Kidney (tissue), 14 donors: Measurements from ENCODE around the gene RNASE3. TPM values are rescaled to one million over a fixed set of nuclear protein-coding genes. Genes with fewer than 3 reads are reported as not detected.
A peak's percentile ranks its signal among the peaks of the same experiment; 100 is the strongest.
"Not testable (repeated sequence)": the region's sequence is repeated elsewhere in the genome, so short reads cannot be mapped to it uniquely, and the experiment has no call there.

ENCODE experiments used
- DNase-seq, 5 donors: peaks; one replicate each; pipeline ENCODE4 v3.0.0-alpha.2; 2013 to 2020
- FAIRE-seq: peaks from 2 replicates; lab custom pipeline; 2012; peaks lifted over from hg19 to GRCh38; lab: Jason Lieb, UNC
- H3K27ac ChIP-seq, 2 donors: one replicate each; pipeline ENCODE4 v1.7.0; 2013; ENCODE audit warnings: low read depth in 2 of 2, low read length in 2 of 2, inconsistent platforms in 1 of 2
- H3K27me3 ChIP-seq: one replicate; pipeline ENCODE4 v1.7.1; 2013; ENCODE audit warnings: low read length, inconsistent platforms; ENCODE audit not compliant: control insufficient read depth, insufficient read depth
- H3K36me3 ChIP-seq, 3 donors: one replicate each; pipeline versions ENCODE4 v1.7.0 to v1.7.1; 2013; ENCODE audit warnings: low read length in 3 of 3, control low read depth in 1 of 3, inconsistent platforms in 1 of 3; ENCODE audit not compliant: insufficient read depth in 3 of 3, control insufficient read depth in 2 of 3
- H3K4me1 ChIP-seq, 3 donors: one replicate each; pipeline versions ENCODE4 v1.7.0 to v1.7.1; 2013; ENCODE audit warnings: low read length in 3 of 3, inconsistent platforms in 1 of 3, low read depth in 1 of 3; ENCODE audit not compliant: control insufficient read depth in 2 of 3, insufficient read depth in 2 of 3
- H3K4me3 ChIP-seq, 3 donors: one replicate each; pipeline versions ENCODE4 v1.7.0 to v1.8.1; 2013; ENCODE audit warnings: low read length in 3 of 3, control low read depth in 1 of 3, inconsistent platforms in 1 of 3
- H3K9ac ChIP-seq, 3 donors: one replicate each; pipeline versions ENCODE4 v1.7.0 to v1.7.1; 2013; ENCODE audit warnings: low read length in 3 of 3, control low read depth in 1 of 3, inconsistent platforms in 1 of 3
- H3K9me3 ChIP-seq, 3 donors: one replicate each; pipeline versions ENCODE4 v1.7.0 to v1.7.1; 2013; ENCODE audit warnings: low read length in 3 of 3, control low read depth in 1 of 3, inconsistent platforms in 1 of 3; ENCODE audit not compliant: control insufficient read depth in 2 of 3, insufficient read depth in 1 of 3
- CTCF ChIP-seq: IDR thresholded peaks from 3 replicates; pipeline ENCODE4 v1.5.1; 2012; ENCODE audit warnings: mild to moderate bottlenecking, moderate library complexity, borderline replicate concordance; ENCODE audit not compliant: insufficient read depth; ENCODE audit errors: extremely low read depth
- intact Hi-C: fragments of 100-400 bp; cut with DNase I; formaldehyde crosslinking; loops from one replicate; pipeline ENCODE4 v1.11.1; 2022
- polyA plus RNA-seq: library from polyadenylated mRNA; stranded (reverse); fragments of 350-450 nt; fragmentation: Illumina TruSeq; extraction: RNeasy Lipid Tissue Mini Kit (QIAGEN cat#74804); gene quantifications from one replicate; pipeline ENCODE4 v1.2.3, GENCODE V29; 2014; ENCODE audit warnings: low read depth, low replicate concordance; ENCODE audit not compliant: insufficient read depth
- total RNA-seq: library from RNA; stranded (reverse); fragmentation: NEBNext Ultra II Directional; extraction: Animal tissue kit (Norgen Biotek cat#: 25700); gene quantifications from one replicate; pipeline ENCODE4 v1.2.1, GENCODE V29; 2021
- donor health status: control.
- donor health status: control.
- donor health status: control.
- donor health status: control.
- donor health status: control.
- donor health status: DM: yes; HTN: yes; CAD: no.
- donor health status: Normal renal cell carcinoma (clear cell type).

The RNASE3 gene
- total and polyA plus RNA-seq, 2 donors from 2014 or later, result 0.38 TPM; not detected in 1

GRCh38 chr14:20873370-20874177 is 17.6 kb upstream of the RNASE3 start:
- Histone ChIP-seq H3K27ac (no peak overlapping the region), H3K9me3 (peaks cover 0 to 3% (median 0%) of the 10 kb centered on the region in 3 donors), H3K36me3 (no peaks in the 10 kb centered on the region), H3K4me3 (peak overlapping the region in 2 of 3 donors; percentile 21 to 48), H3K27me3 (no peaks in the 10 kb centered on the region), H3K4me1 (no peaks in the 10 kb centered on the region), H3K9ac (peak overlapping the region in 1 of 3 donors; percentile 24)
- TF ChIP-seq CTCF, result peak; percentile 82
- no peak for FAIRE-seq
- DNase-seq, result peak; percentile 76 to 92 (median 80)
- intact Hi-C loops, result no loop called here

- no peak for TF ChIP-seq CTCF
- intact Hi-C loops, result no loop called here
- Histone ChIP-seq H3K36me3 (no peaks in the 10 kb centered on the region), H3K9me3 (peaks cover 0 to 3% (median 0%) of the 10 kb centered on the region in 3 donors), H3K9ac (no peak overlapping the region), H3K27ac (no peak overlapping the region), H3K4me1 (no peaks in the 10 kb centered on the region), H3K4me3 (no peak overlapping the region), H3K27me3 (no peaks in the 10 kb centered on the region)
- FAIRE-seq, result no peak
- no peak for DNase-seq
Measured at GRCh38 chr14:20877016-20877415, 14.2 kb upstream of the RNASE3 start.

GRCh38 chr14:20878695-20879094 is 12.5 kb upstream of the RNASE3 start:
- no peak overlapping the region for H3K27ac ChIP-seq
- H3K36me3 ChIP-seq, result no peaks in the 10 kb centered on the region
- no peak overlapping the region for H3K4me3 ChIP-seq
- intact Hi-C loops, result no loop called here
- H3K27me3 ChIP-seq, result no peaks in the 10 kb centered on the region
- no peak for TF ChIP-seq CTCF
- no peaks in the 10 kb centered on the region for H3K4me1 ChIP-seq
- no peak overlapping the region for H3K9ac ChIP-seq
- no peak for DNase-seq
- FAIRE-seq, result no peak
- H3K9me3 ChIP-seq, result peaks cover 0 to 3% (median 0%) of the 10 kb centered on the region in 3 donors

- H3K9me3 ChIP-seq, H3K27me3 ChIP-seq, DNase-seq, H3K36me3 ChIP-seq, H3K9ac ChIP-seq, H3K4me1 ChIP-seq, FAIRE-seq, intact Hi-C loops, H3K4me3 ChIP-seq, H3K27ac ChIP-seq: not testable (repeated sequence)
Measured at GRCh38 chr14:20881229-20881628, 10.0 kb upstream of the RNASE3 start.

- H3K4me1 ChIP-seq, DNase-seq, intact Hi-C loops, H3K9ac ChIP-seq, H3K36me3 ChIP-seq, H3K4me3 ChIP-seq, H3K27me3 ChIP-seq, H3K9me3 ChIP-seq, FAIRE-seq, H3K27ac ChIP-seq: not testable (repeated sequence)
Measured at GRCh38 chr14:20882787-20883186, 8.4 kb upstream of the RNASE3 start.

GRCh38 chr14:20888411-20888810 is 2.8 kb upstream of the RNASE3 start:
- H3K4me1 ChIP-seq, FAIRE-seq, H3K9me3 ChIP-seq, DNase-seq, H3K27ac ChIP-seq, H3K36me3 ChIP-seq, H3K9ac ChIP-seq, H3K27me3 ChIP-seq, H3K4me3 ChIP-seq, intact Hi-C loops: not testable (repeated sequence)
